ENCODE data around the gene TMEM179.
"Not testable (repeated sequence)": the region's sequence is repeated elsewhere in the genome, so short reads cannot be mapped to it uniquely, and the experiment has no call there.

TMEM179 gene

GRCh38 chr14:104637546-104638003 lies 33.0 kb upstream of the TMEM179 start:
- DNase-seq, result no peak

DNA sequence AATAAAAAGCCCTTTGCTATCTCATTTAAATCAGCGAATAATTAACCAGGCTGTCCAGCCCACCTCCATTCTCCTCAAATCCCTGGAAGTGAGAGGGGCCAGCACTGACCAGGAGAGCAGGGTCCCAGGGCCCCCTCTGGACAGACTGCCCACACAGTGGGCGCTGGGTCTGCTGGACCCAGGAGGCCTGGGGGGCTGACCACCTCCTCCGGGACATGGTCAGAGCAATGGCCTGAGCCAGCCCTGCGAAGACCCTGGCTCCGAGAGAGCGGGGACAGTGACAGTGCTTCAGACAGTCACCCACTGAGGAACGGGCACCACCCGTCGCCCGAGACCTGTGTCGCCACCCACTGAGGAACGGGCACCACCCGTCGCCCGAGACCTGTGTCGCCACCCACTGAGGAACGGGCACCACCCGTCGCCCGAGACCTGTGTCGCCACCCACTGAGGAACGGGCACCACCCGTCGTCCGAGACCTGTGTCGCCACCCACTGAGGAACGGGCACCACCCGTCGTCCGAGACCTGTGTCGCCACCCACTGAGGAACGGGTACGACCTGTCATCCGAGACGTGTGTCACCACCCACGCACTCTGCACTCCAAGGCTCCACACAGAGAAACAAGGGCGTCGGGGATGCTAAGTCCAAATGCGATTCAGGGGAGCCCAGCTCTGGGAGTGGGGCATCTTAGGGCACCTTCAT lies 32.4 kb upstream of the TMEM179 start:
- not testable (repeated sequence) for DNase-seq

DNA sequence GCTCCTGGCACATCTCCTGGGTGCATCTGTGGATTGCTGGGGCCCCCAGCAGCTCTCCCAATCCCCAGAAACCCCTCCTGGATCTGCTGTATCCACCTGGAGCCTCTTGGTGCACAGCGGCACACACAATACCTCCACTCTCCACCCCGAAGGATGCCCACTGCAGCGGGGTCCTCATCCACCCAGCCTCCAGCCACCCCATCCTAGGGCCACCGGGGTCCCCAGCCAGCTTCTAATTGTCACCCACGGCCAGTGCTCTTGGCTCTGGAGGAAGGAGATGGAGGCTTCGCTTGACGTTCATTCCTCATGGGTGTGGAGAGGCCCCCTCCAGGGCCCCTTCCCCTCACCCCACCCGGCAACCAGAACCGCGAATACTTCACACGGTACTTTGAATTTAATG lies 31.6 kb upstream of the TMEM179 start:
- no peak for DNase-seq

- DNase-seq, result no peak
Measured at GRCh38 chr14:104635717-104636116, 31.1 kb upstream of the TMEM179 start.

DNA sequence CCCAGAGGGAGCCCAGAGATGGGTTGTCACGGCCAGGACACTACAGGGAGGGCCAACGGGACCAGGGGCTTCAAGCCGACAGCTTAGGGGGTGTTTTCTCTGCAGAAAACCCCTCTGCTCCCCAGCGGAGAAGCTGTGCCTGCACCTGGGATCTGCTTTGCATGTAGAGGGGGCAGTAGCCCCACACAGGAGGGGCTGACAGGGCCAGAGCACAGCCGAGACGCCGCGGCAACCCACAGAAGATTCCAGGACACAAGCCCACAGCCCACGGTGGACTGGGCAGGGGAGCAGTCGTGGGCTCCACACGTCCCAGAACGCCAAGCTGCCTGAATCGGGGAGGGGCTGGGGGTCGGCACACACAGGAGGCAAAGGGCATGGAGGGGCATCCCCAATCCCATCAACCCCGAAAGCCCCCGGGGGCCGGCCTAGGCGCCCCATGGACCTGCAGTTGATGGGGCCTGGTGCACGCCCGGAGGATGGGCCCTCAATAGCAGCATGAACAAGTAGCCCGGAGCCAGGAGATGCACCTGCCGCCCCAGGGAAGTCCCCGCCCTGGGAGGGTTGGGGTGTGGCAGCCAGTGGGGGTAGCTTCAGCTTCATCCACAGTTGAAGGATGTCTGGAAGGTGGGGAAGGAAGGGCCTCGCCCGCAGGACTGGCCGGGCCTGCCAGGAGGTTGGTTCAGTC lies 30.5 kb upstream of the TMEM179 start:
- no peak for DNase-seq

DNA sequence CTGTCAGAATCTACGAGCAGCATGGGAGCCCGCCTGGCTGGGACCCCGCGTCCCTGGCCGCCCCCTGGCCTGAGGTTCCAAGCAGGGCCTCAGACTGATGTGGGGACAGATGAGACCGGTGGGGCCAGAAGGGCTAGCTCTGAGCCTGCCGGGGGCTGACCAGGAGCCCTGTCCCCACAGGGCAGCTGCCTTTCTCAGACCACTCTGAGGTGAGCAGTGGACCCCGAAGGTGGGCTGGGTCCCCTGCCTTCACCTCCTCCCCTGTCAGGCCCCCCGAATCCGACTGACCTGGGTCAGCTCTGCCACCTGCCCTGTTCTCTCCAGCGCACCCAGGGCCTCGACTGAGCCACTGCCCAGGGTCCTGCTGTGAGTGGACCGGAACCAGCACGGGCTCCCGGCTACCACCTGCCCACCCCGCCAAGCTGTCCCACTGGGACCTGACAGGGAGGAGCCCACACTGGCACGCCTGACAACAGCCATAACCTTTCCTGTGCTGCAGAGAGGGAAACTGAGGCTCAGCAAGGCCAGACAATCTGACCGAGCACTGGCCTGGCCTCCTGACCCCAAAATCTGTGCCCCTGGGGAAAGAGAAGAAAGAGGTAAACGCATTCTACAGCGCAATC lies 29.7 kb upstream of the TMEM179 start:
- no peak for DNase-seq

DNA sequence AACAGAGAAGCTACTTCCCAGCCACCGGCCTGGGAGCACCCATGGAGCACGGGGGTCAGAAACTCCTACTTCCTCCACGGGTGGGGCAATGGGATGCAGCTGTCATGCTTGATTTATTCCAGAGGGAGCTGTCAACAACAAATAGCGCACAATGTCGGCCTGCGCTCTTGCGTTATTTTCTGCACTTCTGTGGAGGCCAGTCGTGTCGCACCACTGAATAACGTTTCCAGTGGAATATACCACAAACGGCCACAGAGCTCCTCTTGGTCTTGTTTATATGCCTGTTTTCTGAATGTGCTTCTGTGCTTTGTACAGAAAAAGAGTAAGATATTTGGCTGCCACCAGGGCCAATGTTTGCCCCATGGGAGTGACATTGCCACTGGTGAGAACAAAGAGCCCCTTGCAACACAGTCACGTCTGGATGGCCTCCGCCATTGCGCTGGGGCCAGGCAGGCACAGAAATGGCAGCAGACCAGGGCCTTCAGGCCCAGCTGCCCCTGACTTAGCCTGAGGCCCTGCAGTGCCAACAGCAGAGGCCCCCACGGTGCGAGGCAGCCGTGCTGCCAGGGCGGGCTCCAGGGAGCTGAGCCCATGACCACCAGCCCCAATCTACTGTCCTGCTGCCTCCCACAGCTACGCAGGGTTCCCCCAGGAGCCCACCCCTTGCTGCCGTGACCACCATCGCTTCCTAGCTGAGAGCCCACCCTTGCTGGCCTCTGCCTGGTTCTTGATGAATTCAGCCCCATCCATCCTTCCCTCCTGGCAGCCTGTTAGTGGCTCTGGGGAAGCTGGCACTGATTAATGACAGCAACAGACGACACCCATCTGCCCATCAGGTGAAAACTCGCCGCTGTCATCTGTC lies 28.9 kb upstream of the TMEM179 start:
- DNase-seq, result no peak

DNA sequence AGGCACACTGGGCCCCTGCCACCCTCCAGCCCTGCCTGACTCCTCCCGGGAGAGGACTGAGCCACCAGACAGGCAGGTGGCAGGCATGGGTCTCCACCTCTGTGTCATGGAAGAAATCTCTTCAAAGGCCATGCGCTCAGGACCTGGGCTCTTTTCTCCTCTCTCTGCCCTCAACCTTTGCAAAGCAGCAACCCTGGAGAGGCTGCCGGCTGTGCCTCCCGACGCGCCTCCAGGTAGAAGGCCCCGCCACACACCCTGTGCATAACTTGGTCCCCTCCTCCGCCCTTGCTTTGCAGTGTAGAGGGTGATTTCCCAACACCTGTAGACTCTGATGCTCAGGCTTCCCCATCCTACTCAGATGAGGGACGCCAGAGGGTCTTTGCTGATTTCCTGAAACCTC lies 28.2 kb upstream of the TMEM179 start:
- no peak for DNase-seq

GRCh38 chr14:104624939-104625338 lies 20.4 kb upstream of the TMEM179 start:
- DNase-seq, result no peak

DNA sequence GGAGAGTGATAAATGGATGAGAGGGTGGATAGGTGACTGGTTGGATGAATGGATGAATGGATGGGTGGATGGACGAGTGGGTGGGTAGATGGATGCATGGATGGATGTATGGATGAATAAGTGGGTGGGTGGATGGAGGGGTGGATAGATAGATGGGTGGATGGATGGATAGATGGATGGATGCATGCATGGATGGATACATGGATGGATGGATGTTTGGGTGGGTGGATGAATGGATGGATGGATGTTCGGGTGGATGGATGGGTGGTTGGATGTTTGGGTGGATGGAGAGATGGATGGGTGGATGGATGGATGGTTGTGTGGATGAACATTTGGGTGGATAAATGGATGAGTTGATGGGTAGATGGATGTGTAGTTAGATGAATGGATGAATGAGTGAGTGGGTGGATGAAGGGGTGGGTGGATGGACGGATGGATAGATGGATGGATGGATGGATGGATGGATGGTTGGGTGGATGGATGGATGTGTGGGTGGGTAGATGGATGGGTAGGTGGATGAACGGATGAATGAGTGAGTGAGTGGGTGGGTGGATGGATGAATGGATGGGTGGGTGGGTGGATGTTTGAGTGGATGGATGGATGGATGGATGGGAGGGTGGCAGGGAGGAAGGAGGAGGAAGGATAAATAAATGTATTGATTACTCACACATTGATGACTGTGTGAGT lies 9.7 kb upstream of the TMEM179 start:
- no peak for DNase-seq

DNA sequence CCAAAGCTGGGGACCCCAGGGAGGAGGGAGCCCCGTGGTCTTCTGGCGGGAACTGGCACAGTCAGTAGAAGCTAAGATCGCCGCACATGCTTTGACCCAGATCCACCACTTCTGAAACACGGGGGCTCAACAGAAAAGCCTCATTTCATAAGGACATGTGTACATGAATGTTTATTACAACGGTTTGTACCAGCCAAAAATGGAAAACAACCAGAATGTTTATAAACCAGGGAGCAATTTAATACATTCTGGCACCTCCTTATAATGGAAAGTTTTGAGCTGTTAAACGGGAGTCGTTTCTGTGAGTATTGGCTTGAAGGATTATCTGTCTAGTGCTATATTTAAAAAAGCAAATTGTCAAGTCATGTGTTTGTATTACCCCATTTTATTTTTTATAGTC lies 7.3 kb upstream of the TMEM179 start:
- no peak for DNase-seq

DNA sequence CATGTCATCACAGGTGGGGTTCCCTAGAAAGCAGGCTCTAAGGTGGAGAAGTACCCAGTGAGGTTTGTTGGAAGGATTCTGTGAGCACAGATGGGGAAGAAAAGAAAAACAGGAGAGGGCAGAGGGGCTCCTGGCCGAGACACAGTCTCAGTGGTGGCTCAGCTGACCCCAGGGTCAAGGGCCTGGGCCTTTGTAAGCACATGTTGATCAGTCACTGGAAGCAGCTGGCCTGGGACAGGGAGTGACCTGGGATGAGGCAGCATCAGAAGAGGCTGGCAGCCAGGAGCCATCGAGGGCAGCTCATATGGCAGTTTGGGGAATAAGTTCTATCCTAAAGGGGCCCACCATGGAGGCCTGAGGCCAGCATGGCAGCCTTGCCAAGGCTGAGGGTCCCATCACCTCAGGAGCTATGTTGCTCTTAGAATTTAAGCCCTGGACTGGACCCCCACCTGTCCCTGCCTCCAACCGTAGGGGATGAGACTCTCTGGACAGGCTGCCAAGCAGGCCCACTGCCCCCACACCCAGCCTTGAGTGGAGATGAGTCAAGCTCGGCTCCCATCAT lies 6.3 kb upstream of the TMEM179 start:
- DNase-seq, result no peak

DNA sequence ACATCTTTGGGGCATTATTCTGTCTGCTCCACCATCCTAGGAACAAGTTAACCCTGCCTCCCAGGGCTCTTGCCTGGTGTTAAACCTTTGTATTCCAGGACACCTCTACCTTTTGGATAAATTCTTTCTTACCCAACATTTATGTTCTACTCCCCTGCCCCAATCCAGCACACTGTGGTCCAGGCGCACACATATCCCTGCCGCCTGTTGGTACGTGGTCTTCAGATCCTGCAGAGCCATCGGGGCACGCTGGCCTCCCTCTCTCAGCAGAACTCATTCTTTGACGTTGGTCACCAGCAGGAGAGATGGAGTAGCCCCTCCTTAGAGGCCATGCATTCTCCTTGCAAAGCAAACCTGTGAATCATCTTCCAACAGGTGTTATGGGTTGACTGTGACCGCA lies 5.1 kb upstream of the TMEM179 start:
- no peak for DNase-seq

- no peak for DNase-seq
Measured at GRCh38 chr14:104603711-104604401, 716 bp downstream of the TMEM179 start.

- no peak for DNase-seq
Measured at GRCh38 chr14:104602933-104603325, 1.6 kb downstream of the TMEM179 start.

DNA sequence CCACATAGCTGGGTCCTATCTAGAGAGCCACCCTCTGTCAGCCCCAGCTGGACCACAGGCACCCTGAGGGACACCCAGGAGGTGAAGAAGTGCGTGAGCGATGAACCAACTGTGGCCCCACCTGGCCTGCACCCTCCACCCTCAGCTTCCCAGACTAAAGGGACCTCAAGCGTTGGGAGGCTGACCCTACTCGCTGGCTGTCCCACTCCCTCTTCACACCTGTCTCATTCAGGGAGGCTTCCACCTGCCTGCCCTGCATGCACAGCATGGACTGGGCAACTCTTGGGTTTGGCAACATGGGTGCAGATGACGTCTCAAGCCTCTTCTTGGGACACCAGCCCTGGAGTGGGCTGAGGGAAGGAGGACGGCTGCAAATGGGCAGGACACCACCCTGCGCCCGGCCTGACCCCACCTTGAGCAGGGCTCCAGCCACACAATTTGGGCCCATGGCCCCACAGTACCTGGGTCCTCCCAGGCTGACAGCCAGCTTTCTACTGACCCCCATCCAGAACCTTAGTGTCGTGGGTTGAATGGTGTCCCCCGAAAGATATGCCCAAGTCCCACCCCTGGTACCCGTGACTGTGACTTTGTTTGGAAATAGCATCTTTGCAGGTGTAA lies 2.1 kb downstream of the TMEM179 start:
- no peak for DNase-seq

DNA sequence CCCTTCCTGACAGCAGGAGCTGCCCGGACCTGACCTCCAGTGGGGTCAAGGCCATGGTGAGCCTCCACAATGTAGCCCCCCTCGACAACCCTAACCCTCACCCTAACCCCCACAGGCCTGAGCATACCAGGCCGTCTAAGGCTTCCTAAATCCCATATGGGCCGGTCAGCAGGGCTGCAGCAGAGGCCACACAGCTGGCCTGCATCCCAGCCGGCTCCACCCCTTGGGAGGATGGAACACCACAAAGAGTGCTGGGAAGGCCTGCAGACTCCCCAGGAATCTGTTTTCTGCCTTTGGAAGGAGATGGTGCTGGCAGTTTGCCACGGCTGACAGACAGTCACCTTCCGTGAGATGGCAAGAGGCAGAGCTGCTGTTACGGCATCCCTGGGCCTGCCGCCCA lies 2.8 kb downstream of the TMEM179 start:
- no peak for DNase-seq

DNA sequence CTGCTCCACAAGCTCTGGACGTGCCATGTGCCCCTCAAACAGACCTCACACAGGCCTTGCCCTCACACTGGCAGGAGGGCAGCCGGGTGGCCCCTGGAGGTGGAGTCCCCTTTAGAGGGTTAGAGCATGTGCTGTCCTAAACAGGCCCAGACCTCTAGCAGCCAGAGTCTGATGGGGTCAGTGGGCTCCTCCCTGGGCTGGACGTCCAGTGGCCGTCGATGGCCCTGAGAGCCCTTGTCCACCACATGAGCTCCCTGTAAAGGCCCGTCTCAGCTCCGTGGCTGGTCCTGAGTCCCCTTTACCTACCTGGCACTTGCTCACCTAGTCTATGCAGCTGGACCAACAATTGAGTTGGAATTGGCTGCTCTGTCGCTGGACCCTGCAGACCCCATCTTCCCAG lies 3.8 kb downstream of the TMEM179 start:
- DNase-seq, result no peak

DNA sequence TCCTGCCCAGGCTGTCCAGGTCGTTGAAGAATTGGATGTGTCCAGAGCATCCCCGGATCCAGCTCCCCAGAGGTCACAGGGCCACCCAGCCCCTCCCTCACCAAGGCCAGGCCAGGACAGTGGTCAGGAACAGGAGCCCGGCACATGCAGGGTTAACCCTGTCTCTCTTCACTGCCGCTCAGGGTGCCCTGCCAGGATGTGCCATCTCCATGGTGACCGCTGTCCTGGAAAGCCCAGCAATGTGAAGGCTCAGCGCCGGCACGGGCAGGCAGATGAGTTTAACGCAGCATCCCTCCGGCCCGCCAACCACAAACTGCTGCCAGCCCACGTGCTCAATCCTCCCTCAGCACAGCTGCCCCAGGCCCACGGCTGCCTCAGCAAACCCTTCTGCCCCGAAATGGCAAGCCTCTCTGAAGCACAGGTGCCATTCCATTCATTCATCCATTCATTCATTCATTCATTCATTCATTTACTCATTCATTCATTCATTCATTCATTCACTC lies 4.4 kb downstream of the TMEM179 start:
- no peak for DNase-seq

GRCh38 chr14:104599446-104599845 lies 5.1 kb downstream of the TMEM179 start:
- DNase-seq, result no peak

DNA sequence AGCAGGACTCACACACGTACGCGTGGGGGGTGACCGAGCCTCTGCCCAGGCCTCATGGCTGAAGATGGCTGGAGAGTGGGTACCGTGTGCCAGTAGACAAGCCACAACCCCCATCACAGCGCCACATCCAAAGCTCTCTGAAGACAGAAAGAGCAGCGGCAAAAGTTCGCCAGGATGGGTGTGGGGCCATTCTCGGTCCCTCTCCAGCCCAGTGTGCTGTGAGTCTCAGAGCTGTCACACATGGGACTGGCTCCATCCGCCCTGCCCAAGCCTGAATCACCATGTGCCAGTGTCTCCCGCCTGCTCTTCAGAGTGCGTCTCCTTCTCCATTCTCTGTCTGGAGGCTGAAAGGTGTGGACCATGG lies 5.7 kb downstream of the TMEM179 start:
- no peak for DNase-seq
